ENCODE data around the gene COPA.

COPA gene

DNA sequence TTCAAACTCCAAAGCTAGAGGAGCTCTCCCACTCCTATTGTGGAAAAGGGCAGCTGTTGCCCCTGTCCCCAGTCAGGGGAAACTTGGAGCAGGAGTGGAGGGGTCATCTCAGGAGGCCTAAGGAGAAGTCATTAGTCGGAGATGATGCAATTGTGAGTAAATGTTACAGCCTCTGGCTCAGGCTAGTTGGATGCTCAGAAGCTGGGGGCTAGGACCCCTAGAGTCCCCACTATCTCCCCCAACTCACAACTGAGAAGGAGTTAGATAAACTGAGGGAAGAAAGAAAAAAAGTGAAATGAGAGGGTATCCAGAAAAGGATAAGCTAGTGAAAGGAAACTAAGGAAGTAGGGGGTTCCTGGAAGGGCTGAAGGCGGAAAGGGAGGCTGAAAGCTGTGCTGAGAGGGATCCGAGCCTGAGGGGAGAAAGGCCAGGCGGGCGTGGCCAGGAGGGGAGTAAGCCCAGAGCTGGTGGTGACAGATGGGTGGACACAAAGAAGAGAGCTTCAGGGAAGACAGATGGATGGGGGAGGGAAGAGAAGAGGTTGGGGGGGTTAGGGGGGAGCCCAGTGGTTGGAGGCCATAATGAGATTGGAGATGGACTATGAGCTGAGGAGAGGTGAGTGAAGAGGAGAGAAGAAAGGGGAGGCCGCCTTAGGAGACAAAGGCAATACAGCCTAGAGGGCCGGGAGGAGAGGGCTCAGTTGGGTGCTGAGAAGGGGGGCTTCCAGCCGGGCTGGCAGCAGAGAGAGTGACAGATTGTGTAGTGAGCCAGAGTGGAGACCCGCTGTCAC lies 19.3 kb upstream of the COPA start:
- no peak for DNase-seq

DNA sequence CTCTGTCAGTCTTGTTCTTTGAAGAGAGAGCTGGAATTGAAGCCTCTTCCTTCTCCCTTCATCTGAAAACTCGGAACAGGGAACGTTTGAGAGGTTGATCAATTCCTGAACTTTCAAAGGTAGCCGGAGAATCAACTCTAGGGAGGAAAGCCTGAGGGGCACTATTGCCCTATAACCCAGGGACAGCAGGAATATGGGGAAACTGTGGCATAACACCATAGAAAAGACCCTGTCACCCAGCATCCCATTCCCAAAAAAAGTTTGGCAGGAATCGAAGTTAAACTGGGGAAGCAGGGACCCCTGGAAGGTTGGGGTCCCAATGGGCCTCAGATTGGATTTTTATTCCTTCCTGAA lies 18.7 kb upstream of the COPA start:
- DNase-seq = no peak

DNA sequence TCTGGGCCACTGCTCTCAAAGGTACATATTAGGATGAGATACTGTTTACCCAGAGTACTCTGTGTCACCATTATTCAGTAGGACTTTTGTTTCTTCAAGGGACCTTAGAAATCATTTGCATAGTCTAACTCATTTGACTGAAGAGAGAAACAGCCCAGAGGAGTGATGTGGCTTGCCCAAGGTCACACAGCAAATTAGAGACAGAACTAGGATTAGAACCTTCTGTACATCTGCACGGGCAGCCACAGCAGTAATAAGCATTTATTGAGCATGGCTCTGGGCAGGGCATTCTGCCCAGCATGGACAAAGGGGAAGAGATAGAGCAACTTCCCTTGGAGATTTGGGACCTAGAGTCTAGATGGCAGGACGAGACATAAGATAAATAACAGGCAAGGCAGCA lies 18.1 kb upstream of the COPA start:
- DNase-seq = no peak

DNA sequence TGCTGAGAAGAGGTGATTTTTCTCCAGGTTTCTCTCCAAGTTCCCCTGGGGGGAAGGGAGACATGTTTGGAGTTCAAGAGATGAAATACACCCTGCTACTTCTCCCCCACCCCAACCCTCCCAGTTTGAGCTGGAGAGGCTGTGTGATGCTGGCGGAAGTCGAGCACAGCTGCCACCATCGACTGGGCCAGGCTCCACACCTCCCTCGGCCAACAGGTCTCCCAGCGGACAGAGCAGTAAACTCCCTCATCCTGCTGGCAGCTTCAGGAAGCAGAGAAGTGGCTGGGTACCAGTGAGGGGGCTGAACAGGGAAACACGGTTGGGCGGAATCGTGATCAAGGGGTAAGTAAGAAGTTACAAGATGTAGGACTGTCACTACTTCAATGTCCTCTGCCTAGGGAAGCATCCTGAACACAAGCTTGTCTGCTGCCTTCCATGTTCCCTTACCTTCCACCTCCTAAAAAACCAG lies 17.2 kb upstream of the COPA start:
- DNase-seq = no peak

DNA sequence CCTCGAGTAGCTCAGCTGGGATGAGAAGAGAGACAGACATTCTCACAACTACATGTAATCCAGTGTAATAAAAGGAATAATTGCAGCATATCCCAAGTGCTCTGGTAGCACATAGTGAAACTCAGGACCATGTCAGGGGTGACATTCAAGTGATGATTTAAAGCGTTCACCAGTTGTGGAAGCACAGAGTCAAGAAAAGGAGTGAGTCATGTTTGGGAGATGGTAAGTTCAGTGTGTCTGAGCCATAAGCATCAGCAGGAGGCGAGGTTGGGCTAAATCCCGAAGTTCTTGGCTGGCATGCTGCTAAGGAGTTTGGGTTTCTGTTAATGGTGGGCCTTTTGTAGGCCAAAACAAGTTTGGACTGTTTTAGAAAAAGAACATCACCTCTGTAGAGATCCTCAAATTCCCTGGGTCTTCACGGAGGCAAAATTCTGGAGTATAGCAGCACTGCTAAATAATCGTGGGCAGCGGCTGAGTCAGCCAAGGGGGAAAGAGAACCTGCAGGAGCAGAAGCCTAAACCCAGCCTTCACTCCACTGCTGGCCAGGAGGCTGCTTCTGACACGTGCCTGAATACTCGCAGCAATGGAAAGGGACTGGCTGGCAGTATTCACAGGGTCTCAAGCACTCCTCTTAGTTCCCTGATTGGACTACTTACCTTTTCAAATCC lies 16.6 kb upstream of the COPA start:
- no peak for DNase-seq

DNA sequence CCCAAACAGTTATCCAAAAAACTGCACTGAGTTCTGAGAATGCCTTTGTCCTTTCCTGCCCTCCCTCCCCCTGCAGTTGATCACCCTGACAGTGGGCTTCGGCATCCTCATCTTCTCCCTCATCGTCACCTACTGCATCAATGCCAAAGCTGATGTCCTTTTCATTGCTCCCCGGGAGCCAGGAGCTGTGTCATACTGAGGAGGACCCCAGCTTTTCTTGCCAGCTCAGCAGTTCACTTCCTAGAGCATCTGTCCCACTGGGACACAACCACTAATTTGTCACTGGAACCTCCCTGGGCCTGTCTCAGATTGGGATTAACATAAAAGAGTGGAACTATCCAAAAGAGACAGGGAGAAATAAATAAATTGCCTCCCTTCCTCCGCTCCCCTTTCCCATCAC lies 15.0 kb upstream of the COPA start:
- no peak for DNase-seq

DNA sequence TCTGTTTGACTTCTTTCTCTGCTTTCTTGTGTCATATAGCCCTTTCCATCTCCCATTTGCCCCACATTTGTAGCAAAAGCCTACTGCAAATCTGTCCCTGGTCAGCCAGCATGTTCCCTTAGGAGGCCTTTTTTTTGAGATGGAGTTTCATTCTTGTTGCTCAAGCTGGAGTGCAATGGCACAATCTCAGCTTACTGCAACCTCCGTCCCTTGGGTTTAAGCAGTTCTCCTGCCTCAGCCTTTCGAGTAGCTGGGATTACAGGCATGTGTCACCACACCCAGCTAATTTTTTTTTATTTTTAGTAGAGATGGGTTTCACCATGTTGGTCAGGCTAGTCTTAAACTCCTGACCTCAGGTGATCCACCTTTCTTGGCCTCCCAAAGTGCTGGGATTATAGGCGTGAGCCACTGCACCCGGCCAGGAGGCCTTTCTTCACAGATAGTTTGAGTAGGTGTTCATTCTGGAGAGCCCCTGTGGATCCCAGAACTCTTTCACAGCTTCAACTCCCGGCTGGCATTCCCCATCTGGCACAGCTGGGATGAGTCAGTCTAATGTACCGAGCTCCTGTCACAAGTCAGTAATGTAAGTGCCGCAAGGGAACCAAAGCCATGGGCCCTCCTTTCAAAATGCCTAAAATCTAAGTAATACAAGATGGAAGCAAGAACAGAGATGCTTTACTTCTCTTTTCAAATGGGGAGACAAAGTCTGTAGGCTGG lies 14.4 kb upstream of the COPA start:
- DNase-seq = no peak

- DNase-seq = no peak
Observed at GRCh38 chr1:160354388-160354985, 11.4 kb upstream of the COPA start.

DNA sequence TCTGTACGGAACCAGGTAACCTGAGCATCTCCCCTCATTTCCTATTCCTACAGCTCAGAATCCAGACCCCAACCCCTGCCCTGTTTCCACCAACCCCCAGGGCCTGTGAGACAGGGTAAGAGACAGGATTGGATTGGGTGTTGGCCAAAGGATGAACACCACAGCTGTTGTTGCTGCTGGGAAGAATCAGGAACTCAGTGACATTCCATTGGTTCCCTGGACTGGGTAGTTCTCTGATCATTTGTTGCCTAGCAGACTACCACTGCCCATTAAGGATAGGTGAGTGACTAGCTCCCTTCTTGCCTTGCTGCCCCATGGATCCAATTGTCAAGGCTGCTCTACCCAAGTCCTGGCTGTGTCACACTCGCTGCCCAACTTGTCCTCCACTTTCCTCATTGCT lies 10.2 kb upstream of the COPA start:
- DNase-seq = no peak

- DNase-seq = no peak
Observed at GRCh38 chr1:160352555-160352954, 9.5 kb upstream of the COPA start.

DNA sequence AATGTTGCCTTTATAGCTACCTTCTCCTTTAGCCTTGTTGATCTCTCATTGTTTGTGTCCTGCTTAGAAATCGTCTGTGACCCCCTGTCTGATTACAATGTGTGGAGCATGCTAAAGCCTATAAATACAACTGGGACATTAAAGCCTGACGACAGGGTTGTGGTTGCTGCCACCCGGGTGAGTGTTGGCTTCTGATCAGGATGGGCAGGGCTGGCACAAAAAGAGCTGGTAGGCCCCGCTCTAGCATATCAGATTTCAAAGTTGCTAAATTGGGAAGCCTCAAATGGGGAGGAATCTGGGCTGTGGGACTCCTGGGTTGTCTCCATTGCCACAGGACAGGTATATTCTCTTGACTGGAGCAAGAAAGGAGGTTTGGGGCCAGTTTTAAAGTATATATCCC lies 8.6 kb upstream of the COPA start:
- DNase-seq = no peak

DNA sequence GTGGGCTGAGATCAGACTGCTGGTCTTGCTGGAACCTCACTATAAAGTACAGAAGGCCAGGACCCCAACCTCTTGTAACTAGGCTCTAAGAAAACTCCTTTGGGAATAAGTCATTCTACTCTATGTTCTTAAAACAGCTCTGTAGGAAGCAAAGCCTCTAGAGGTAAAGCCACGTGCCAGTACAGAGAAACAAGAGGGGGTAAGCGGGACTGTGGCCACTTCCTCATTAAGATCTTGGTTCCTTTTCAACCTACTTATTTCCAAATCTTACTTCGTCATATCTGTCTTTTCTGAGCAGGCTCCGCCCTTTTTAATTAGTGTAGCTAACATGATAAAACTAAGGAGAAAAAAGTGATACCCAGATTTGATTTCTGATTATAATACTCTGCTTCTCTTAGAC lies 3.9 kb upstream of the COPA start:
- no peak for DNase-seq

DNA sequence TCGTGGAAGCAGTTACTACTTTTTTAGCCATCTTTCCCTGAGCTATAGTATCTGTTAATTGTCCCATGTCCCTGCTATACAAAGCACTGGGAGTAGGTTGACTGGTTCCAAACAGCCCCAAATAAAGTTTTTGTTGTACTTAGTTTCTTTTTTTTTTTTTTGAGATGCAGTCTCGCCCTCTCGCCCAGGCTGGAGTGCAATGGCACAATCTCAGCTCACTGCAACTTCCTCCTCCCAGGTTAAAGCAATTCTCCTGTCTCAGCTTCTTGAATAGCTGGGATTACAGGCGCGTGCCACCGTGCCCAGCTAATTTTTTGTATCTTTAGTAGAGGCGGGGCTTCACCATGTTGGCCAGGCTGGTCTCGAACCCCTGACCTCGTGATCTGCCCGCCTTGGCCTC lies 3.4 kb upstream of the COPA start:
- no peak for DNase-seq

GRCh38 chr1:160344936-160345335 lies 1.9 kb upstream of the COPA start:
- no peak for DNase-seq

DNA sequence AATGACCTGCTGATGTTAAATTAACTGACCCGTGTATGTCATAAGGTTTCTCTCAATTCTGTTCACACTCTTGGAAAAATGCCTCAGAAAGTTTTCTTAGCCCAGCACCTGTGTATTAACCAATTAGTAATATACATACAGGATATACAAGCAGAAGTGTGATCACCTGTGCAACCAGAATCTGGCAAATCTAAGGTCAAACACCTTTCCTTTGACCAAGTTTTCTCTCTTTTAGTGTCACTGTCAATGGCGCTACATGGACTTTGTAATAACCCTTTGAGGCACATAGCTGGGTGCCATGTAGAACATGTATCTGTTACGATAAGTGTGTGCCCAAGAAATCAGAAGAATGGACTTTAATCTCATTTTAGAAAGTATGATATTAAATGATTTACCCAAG lies 1.2 kb upstream of the COPA start:
- DNase-seq = no peak

GRCh38 chr1:160342526-160342925 lies 524 bp downstream of the COPA start:
- DNase-seq = no peak

DNA sequence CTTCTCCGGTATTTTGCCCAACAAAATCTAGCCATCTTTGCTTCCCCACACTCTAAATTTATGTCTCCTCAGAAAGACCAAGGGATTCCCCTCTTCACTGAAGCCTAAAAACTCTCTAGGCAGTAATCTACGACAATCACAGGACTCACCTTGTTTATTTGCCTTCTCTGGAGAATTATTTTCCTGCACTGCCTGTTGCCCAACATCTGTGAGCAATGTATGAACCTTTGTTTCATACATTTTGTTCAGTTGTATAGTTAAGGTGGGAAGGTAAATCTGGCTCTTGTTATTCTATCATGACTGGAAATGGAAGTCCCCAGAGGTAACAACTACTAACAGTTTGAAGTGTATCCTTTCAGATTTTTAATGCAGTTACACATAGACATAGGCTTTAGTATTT lies 2.2 kb downstream of the COPA start:
- DNase-seq = no peak

DNA sequence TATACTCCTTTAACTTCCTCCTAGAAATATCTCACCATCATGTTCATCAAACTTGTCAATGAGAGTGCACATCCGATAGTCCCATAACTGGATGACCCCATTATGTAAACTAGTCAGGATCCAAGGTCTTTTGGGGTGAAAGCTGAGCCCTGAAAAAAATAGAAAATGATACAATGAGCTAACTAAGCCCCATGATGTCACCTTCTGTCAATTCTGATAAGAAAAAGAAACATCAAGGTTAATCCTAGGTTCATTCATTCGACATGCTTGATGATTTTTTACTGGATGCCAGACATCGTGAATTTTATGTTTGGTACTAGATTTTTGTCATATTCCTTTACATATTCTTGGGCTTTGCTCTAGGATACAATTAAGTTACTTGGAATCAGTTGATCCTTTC lies 2.9 kb downstream of the COPA start:
- no peak for DNase-seq

DNA sequence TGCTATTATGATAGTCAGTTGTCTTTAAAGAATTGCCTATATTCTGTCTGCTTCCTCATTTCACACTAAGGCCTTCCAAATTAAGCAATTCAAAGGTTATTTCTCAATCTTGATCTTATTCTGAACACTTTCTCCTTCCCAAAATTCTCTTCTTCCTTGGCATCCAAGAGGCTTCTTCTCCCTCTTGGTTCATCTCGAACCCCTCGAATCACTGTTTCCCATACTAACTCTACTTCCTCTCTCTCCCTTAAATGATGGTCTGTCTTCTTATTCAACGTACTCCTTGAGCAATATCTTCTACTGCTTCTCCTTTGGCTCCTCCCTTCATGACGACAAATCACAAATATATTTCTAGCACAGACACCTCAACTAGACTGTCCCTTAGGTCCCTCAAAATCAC lies 4.5 kb downstream of the COPA start:
- no peak for DNase-seq

DNA sequence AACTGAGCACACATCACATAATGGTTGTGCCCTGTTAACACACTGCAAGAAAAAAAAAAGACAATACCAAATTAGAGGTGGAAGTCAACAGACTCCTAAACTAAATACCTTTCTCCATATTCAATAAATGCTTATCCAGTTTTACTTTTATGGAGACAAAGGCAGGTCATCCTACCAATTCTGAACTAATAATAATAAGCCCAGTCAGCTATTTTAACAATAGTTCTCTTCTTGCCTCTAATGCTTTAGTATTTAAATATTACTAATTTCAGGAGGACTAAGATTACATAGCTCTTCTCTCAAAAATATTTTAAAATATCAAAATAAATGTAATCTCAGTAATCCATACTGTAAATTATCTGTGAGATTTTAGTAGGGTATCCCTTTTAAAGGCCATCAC lies 10.5 kb downstream of the COPA start:
- no peak for DNase-seq

DNA sequence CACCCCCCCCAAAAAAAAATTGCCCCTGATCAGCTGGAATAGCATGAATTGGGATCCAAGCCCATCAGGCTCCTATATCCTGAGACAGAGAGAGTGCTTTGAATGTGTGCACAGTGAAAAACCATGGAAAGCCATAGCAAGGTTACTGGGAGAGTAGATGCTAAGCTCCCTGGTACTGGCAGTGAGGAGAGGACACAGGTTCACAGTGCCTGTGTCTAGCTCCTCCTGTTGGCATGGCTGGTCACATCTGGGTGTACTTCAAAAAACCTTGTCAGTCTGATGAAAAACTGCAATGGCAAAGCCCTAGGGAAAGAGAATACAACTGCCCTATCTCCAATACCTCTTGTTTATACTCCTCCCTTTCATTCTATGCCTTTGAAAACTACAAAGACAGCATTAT lies 12.9 kb downstream of the COPA start:
- DNase-seq = no peak

GRCh38 chr1:160328184-160328583 lies 14.9 kb downstream of the COPA start:
- no peak for DNase-seq

DNA sequence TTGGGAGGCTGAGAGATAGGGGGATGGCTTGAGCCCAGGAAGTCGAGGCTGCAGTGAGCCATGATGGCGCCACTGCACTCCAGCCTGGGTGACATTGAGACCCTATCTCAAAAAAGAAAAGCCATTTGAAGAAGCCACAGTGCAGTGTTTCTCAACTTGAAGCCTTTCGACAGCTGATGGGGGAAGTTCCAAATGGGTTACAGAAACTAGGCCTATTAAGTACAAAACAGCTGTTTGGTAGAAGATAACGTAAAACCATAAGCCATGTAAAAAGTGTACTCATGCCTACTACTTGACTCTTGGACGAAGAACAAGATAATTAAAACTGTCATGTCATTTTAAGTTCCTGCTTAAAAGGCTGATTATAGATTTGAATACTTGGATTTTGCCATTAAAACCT lies 16.6 kb downstream of the COPA start:
- DNase-seq = no peak

GRCh38 chr1:160325252-160325651 lies 17.8 kb downstream of the COPA start:
- peak; percentile 91 for DNase-seq
